HepG2 (cell line): ENCODE results near the gene RNF10. TPM values are rescaled to one million over a fixed set of nuclear protein-coding genes. Genes with fewer than 3 reads are reported as not detected.
A peak's percentile ranks its signal among the peaks of the same experiment; 100 is the strongest.

Source experiments
- AHR ChIP-seq: IDR thresholded peaks from 2 replicates; pipeline ENCODE4 v1.6.1; 2018; ENCODE audit warnings: missing genetic modification reagents, missing compliant biosample characterization
- ATF6 ChIP-seq: sonication (generic); formaldehyde crosslinking; conservative IDR thresholded peaks from 2 replicates; pipeline ENCODE4 v1.4.0; 2020; ENCODE audit warnings: missing genetic modification reagents
- CBFB ChIP-seq: sonication (generic); formaldehyde crosslinking; IDR thresholded peaks from 2 replicates; pipeline ENCODE4 v1.4.0; 2020; ENCODE audit warnings: missing genetic modification reagents
- HIC2 ChIP-seq: sonication (generic); formaldehyde crosslinking; IDR thresholded peaks from 2 replicates; pipeline ENCODE4 v1.9.0; 2022; ENCODE audit warnings: low read depth, missing genetic modification reagents
- JDP2 ChIP-seq: sonication (generic); formaldehyde crosslinking; IDR thresholded peaks from 2 replicates; pipeline ENCODE4 v1.8.1; 2022; ENCODE audit warnings: missing genetic modification reagents, borderline replicate concordance
- KLF12 ChIP-seq: sonication (generic); formaldehyde crosslinking; IDR thresholded peaks from 2 replicates; pipeline ENCODE4 v1.4.0; 2020; ENCODE audit warnings: missing genetic modification reagents, borderline replicate concordance
- KLF15 ChIP-seq: sonication (generic); formaldehyde crosslinking; IDR thresholded peaks from 2 replicates; pipeline ENCODE4 v1.8.1; 2023; ENCODE audit warnings: borderline replicate concordance, mild to moderate bottlenecking, inconsistent platforms, missing genetic modification reagents, mixed read lengths
- MAF1 ChIP-seq: sonication (generic); formaldehyde crosslinking; IDR thresholded peaks from 2 replicates; pipeline ENCODE4 v1.5.0; 2020; ENCODE audit warnings: missing genetic modification reagents, borderline replicate concordance
- MED8 ChIP-seq: sonication (generic); formaldehyde crosslinking; IDR thresholded peaks from 2 replicates; pipeline ENCODE4 v1.8.1; 2023; ENCODE audit warnings: mild to moderate bottlenecking, missing genetic modification reagents; ENCODE audit not compliant: insufficient replicate concordance
- NCOA1 ChIP-seq: sonication (generic); formaldehyde crosslinking; IDR thresholded peaks from 2 replicates; pipeline ENCODE4 v1.9.0; 2021; ENCODE audit warnings: missing genetic modification reagents
- NCOA2 ChIP-seq: sonication (generic); formaldehyde crosslinking; IDR thresholded peaks from 2 replicates; pipeline ENCODE4 v1.8.0; 2022; ENCODE audit warnings: inconsistent platforms
- NFRKB ChIP-seq: fragments of 450-650 bp; IDR thresholded peaks from 2 replicates; pipeline ENCODE4 v1.6.1; 2017
- PHF20 ChIP-seq: sonication (generic); formaldehyde crosslinking; IDR thresholded peaks from 2 replicates; pipeline ENCODE4 v1.5.0; 2020; ENCODE audit warnings: mild to moderate bottlenecking, missing genetic modification reagents
- PHF5A ChIP-seq: IDR thresholded peaks from one replicate; pipeline ENCODE4 v1.6.1; 2018; ENCODE audit warnings: low read depth, missing genetic modification reagents; ENCODE audit not compliant: unreplicated experiment
- RFXAP ChIP-seq: sonication (generic); formaldehyde crosslinking; IDR thresholded peaks from 2 replicates; pipeline ENCODE4 v1.4.0; 2020; ENCODE audit warnings: missing genetic modification reagents, borderline replicate concordance
- RXRA ChIP-seq: sonication (generic); formaldehyde crosslinking; IDR thresholded peaks from 2 replicates; pipeline ENCODE4 v1.5.1; 2020; ENCODE audit warnings: missing genetic modification reagents
- SIN3B ChIP-seq: fragments of 150-350 bp; IDR thresholded peaks from 2 replicates; pipeline ENCODE4 v1.6.1; 2014; ENCODE audit warnings: low read length
- TBL1XR1 ChIP-seq: fragments of 150-350 bp; IDR thresholded peaks from 2 replicates; pipeline ENCODE4 v1.6.1; 2014; ENCODE audit warnings: borderline replicate concordance, low read length; ENCODE audit not compliant: partially characterized antibody
- ZBTB1 ChIP-seq: sonication (generic); formaldehyde crosslinking; IDR thresholded peaks from 2 replicates; pipeline ENCODE4 v1.4.0; 2020; ENCODE audit warnings: missing genetic modification reagents, borderline replicate concordance
- ZBTB38 ChIP-seq: sonication (generic); formaldehyde crosslinking; IDR thresholded peaks from 2 replicates; pipeline ENCODE4 v1.5.1; 2020; ENCODE audit warnings: mild to moderate bottlenecking, missing genetic modification reagents
- ZMAT3 ChIP-seq: sonication (generic); formaldehyde crosslinking; conservative IDR thresholded peaks from 2 replicates; pipeline ENCODE4 v1.7.0; 2021; ENCODE audit warnings: missing genetic modification reagents
- ZNF205 ChIP-seq: IDR thresholded peaks from 2 replicates; pipeline ENCODE4 v1.6.1; 2018; ENCODE audit warnings: missing biosample characterization, missing genetic modification reagents
- ZNF564 ChIP-seq: sonication (generic); formaldehyde crosslinking; IDR thresholded peaks from 2 replicates; pipeline ENCODE4 v1.8.1; 2023; ENCODE audit warnings: mild to moderate bottlenecking, missing genetic modification reagents
- ZNF598 ChIP-seq: sonication (generic); formaldehyde crosslinking; IDR thresholded peaks from 2 replicates; pipeline ENCODE4 v1.5.1; 2020; ENCODE audit warnings: mild to moderate bottlenecking, missing genetic modification reagents, borderline replicate concordance
- ZNF605 ChIP-seq: sonication (generic); formaldehyde crosslinking; IDR thresholded peaks from 2 replicates; pipeline ENCODE4 v1.8.0; 2022; ENCODE audit warnings: mild to moderate bottlenecking, missing genetic modification reagents
- ZNF781 ChIP-seq: sonication (generic); formaldehyde crosslinking; IDR thresholded peaks from 2 replicates; pipeline ENCODE4 v1.5.1; 2020; ENCODE audit warnings: borderline replicate concordance, mild to moderate bottlenecking, missing genetic modification reagents; ENCODE audit errors: not compliant biosample characterization
- polyA plus RNA-seq, 8 experiments: library from polyadenylated mRNA; depleted of rRNA in 3 of 8; stranded (reverse) in 7 of 8; unstranded in 1 of 8; fragments of >200 nt; fragmentation: Illumina TruSeq in 4 of 8; extraction: Trizol in 4 of 8; gene quantifications; 2 replicates each; pipeline versions ENCODE4 v1.2.1 to v1.2.3, GENCODE V29; 2011 to 2016; ENCODE audit warnings: low read depth in 4 of 8, missing spikeins in 1 of 8, mixed read lengths in 1 of 8; ENCODE audit not compliant: insufficient read depth in 1 of 8
- total RNA-seq, 5 experiments: library from RNA; depleted of rRNA; stranded (reverse); fragments of >200 nt; fragmentation: Illumina TruSeq; extraction: Trizol; gene quantifications; 2 replicates each; pipeline ENCODE4 v1.2.3, GENCODE V29; 2016; ENCODE audit warnings: low read depth in 1 of 5

Gene RNF10
- total and polyA plus RNA-seq, 2 of the 13 experiments (the other 11 are each of a cell fraction or from before 2014, with no cell fraction given): 62.5 to 88.0 TPM

- TF ChIP-seq ZNF564 (CRISPR knock-in tag) (no peak), MAF1 (CRISPR knock-in tag) (no peak), NCOA1 (CRISPR knock-in tag) (no peak), ZBTB1 (CRISPR knock-in tag) (no peak), ZNF598 (CRISPR knock-in tag) (0 out of 2 replicates have a peak, but pooled peaks have one; percentile 25), JDP2 (CRISPR knock-in tag) (no peak), KLF12 (no peak), SIN3B (no peak), NFRKB (no peak), HIC2 (CRISPR knock-in tag) (no peak), ZMAT3 (CRISPR knock-in tag) (no peak; the same call in 1 of the 2 replicates), PHF20 (CRISPR knock-in tag) (no peak), RFXAP (CRISPR knock-in tag) (0 out of 2 replicates have a peak, but pooled peaks have one; percentile 29), CBFB (no peak), ZNF205 (CRISPR knock-in tag) (no peak), PHF5A (CRISPR knock-in tag) (no peak), TBL1XR1 (no peak), RXRA (no peak; the same call in none of the 2 replicates), MED8 (CRISPR knock-in tag) (peak; percentile 62), ATF6 (no peak), NCOA2 (no peak), ZBTB38 (no peak), AHR (CRISPR knock-in tag) (no peak), ZNF605 (CRISPR knock-in tag) (no peak), ZNF781 (CRISPR knock-in tag) (no peak), KLF15 (no peak)
Observed at GRCh38 chr12:120534703-120535655, 823 bp downstream of the RNF10 start (continued).
